ENCODE measurements around the gene AP1B1.
"Not testable (repeated sequence)": the region's sequence is repeated elsewhere in the genome, so short reads cannot be mapped to it uniquely, and the experiment has no call there.

The AP1B1 gene

DNA sequence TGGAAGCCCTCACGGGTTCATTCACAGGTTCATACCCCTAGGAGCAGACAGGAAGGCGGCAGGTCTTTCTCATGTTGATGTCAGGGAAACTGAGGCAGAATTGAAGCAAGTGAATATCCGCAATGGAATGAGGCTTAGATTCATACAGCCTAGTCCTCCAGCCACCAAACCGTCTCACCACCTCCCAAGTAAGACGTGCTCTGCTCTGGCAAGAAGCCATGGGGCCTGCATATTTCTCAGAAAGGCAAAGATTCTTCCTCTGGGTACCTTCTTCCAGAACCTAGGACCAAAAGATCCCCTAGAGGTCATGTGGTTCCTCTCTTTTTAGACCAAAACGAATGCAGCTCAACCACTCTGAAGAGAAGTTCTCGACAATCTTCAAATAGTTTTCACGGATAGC, 1.7 kb downstream of the AP1B1 start:
- Histone ChIP-seq H3K4me3 (ENCODE audit: low read length) (no peak overlapping the region), H3K4me1 (ENCODE audit: control insufficient read depth, insufficient read depth, low read length) (peaks cover 1% of the 10 kb centered on the region; the same call in 1 of the 2 replicates), H3K27me3 (ENCODE audit: control insufficient read depth, insufficient read depth, low read length) (no peaks in the 10 kb centered on the region), H3K36me3 (ENCODE audit: control insufficient read depth, insufficient read depth, low read length) (no peaks in the 10 kb centered on the region), H3K27ac (ENCODE audit: low read length) (no peak overlapping the region), H3K9me3 (ENCODE audit: control insufficient read depth, insufficient read depth, low read length) (no peaks in the 10 kb centered on the region)
- no peak for DNase-seq (ENCODE audit: low read depth, low spot score)
- no CpG with 5 or more reads among the region's 8 CpGs for WGBS (ENCODE audit: insufficient coverage, insufficient read length)

DNA sequence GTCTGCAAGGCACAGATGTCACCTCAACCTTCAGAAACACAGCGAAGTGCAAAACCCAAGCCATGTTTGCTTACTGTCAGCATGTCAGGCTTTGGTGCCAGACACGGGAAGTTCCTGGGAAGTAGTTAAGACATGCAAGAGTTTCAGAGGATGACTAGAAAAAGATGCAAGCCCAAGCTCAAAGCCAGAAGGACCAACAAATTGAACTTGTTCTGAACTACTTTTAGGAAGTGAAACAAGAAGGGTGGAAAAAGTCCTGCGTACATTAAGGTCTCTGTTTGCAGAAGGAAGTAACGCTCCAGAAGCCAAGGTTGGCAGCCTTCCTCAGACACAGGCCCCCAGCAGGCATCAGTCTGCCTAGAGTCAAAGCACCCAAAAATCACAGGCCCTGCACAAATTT, 2.6 kb downstream of the AP1B1 start:
- DNase-seq (ENCODE audit: low read depth, low spot score) = no peak
- Histone ChIP-seq H3K4me3 (ENCODE audit: low read length) (no peak overlapping the region), H3K4me1 (ENCODE audit: control insufficient read depth, insufficient read depth, low read length) (peaks cover 1% of the 10 kb centered on the region; the same call in 1 of the 2 replicates), H3K27me3 (ENCODE audit: control insufficient read depth, insufficient read depth, low read length) (no peaks in the 10 kb centered on the region), H3K27ac (ENCODE audit: low read length) (no peak overlapping the region), H3K36me3 (ENCODE audit: control insufficient read depth, insufficient read depth, low read length) (no peaks in the 10 kb centered on the region), H3K9me3 (ENCODE audit: control insufficient read depth, insufficient read depth, low read length) (no peaks in the 10 kb centered on the region)
- WGBS (ENCODE audit: insufficient coverage, insufficient read length) = no CpG with 5 or more reads among the region's 4 CpGs

DNA sequence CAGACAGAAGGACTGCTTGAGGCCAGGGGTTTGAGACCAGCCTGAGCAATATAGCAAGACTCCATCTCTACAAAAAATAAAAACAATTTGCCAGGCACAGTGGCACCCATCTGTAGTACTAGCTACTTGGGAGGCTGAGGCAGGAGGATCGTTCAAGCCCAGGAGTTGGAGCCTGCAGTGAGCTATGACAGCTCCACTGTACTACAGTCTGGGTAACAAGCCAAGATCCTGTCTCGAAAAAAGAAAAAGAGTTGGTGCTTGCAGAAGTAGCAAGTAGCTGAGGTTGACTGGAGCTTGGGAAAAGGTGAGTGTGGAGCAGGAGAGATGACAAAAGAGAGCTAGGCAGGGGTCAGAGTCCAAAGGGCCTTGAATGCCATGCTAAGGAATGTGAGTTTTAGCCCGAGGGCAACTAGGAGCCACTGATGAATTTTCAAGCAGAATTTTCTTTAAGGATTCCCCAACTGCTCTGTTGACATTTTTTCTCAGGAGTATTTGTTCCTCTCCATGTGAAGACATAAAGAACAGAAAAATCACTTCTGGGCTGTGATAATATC, 3.1 kb downstream of the AP1B1 start:
- no peaks in the 10 kb centered on the region for H3K36me3 ChIP-seq (ENCODE audit: control insufficient read depth, insufficient read depth, low read length)
- H3K4me3 ChIP-seq (ENCODE audit: low read length) = no peak overlapping the region
- H3K27me3 ChIP-seq (ENCODE audit: control insufficient read depth, insufficient read depth, low read length) = no peaks in the 10 kb centered on the region
- no peaks in the 10 kb centered on the region for H3K9me3 ChIP-seq (ENCODE audit: control insufficient read depth, insufficient read depth, low read length)
- WGBS (ENCODE audit: insufficient coverage, insufficient read length) = no CpG with 5 or more reads among the region's 3 CpGs
- H3K4me1 ChIP-seq (ENCODE audit: control insufficient read depth, insufficient read depth, low read length) = peaks cover 1% of the 10 kb centered on the region; the same call in 1 of the 2 replicates
- no peak overlapping the region for H3K27ac ChIP-seq (ENCODE audit: low read length)
- no peak for DNase-seq (ENCODE audit: low read depth, low spot score)

DNA sequence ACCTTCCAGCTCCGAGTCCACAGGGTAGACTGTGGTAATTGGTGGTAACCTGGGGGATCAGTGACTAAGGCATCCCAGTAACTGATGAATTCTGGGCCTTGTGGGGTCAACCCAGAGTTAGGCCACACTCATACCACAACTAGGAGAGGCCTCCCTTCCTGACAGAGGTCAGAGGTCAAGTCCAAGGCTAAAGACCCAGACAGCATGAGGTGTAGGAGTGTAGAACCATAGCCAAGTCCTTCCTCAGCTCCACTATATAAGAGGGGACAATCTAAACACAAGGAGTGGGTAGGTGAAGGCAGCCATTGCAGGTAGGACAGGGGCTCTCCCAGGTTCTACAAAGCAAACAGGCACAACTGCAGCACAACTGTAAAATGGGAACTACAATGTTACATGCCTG, 4.6 kb downstream of the AP1B1 start:
- no peaks in the 10 kb centered on the region for H3K27me3 ChIP-seq (ENCODE audit: control insufficient read depth, insufficient read depth, low read length)
- no peaks in the 10 kb centered on the region for H3K36me3 ChIP-seq (ENCODE audit: control insufficient read depth, insufficient read depth, low read length)
- peaks cover 1% of the 10 kb centered on the region; the same call in 1 of the 2 replicates for H3K4me1 ChIP-seq (ENCODE audit: control insufficient read depth, insufficient read depth, low read length)
- no peak overlapping the region for H3K4me3 ChIP-seq (ENCODE audit: low read length)
- H3K27ac ChIP-seq (ENCODE audit: low read length) = no peak overlapping the region
- no CpG with 5 or more reads among the region's 1 CpG for WGBS (ENCODE audit: insufficient coverage, insufficient read length)
- DNase-seq (ENCODE audit: low read depth, low spot score) = no peak
- H3K9me3 ChIP-seq (ENCODE audit: control insufficient read depth, insufficient read depth, low read length) = no peaks in the 10 kb centered on the region

DNA sequence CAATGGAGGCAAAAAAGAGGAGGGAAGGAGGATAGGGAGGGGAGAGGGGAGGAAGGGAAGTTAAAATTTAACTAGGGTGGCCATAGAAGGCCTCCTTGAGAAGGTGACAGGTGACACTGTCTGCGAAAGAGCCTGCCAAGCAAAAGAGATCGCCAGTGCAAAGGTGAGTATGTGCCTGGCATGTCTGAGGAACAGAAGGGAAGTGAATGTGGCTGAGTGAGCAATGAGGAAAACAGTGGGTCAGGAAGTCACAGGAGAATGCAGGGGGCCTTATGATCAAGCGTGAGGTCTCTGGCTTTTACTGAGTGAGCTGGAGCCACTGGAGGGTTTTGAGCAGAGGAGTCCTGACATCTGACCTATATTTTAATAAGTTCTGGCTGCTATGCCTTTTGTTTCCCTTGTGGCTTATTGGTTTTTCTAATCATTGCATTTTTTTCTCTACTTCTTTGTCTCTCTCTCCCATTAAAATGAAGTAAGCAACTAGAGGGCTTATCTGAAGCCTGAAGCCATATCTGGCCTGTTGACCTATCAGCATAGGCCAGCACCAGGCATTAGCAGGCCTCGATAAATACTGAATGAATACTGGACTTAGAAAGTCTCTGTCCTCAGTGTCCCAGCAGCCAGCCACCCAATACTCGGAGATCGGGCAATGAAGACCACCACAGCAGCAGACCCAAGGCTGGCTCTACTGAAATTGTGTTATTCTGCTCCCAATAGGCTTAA, 5.6 kb downstream of the AP1B1 start:
- no peaks in the 10 kb centered on the region for H3K36me3 ChIP-seq (ENCODE audit: control insufficient read depth, insufficient read depth, low read length)
- WGBS (ENCODE audit: insufficient coverage, insufficient read length) = no CpG with 5 or more reads among the region's 6 CpGs
- H3K4me1 ChIP-seq (ENCODE audit: control insufficient read depth, insufficient read depth, low read length) = 0 out of 2 replicates have a peak, but pooled peaks cover 1% of the 10 kb centered on the region
- H3K27me3 ChIP-seq (ENCODE audit: control insufficient read depth, insufficient read depth, low read length) = no peaks in the 10 kb centered on the region
- no peak for DNase-seq (ENCODE audit: low read depth, low spot score)
- no peak overlapping the region for H3K4me3 ChIP-seq (ENCODE audit: low read length)
- no peak overlapping the region for H3K27ac ChIP-seq (ENCODE audit: low read length)
- no peaks in the 10 kb centered on the region for H3K9me3 ChIP-seq (ENCODE audit: control insufficient read depth, insufficient read depth, low read length)

DNA sequence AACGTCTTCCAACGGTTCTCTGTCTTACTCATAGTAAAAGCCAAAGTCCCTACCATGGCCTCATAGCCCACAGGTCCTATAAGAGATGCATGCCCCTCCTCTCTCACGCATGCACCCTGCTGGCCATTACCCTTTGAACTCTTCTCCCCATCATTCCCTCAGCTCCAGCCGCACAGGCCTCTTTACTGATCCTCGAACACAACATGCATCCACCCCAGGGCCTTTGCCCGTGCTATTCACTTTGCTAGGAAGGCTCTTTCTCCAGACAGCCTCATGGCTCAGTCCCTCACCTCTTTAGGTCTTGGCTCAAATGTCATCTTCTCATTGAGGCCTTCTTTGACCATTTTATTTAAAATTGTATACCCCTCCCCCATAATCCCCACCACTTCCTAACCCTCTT, 7.5 kb downstream of the AP1B1 start:
- Histone ChIP-seq H3K4me3 (ENCODE audit: low read length) (no peak overlapping the region), H3K27ac (ENCODE audit: low read length) (no peak overlapping the region), H3K4me1 (ENCODE audit: control insufficient read depth, insufficient read depth, low read length) (0 out of 2 replicates have a peak, but pooled peaks cover 1% of the 10 kb centered on the region), H3K36me3 (ENCODE audit: control insufficient read depth, insufficient read depth, low read length) (no peaks in the 10 kb centered on the region), H3K27me3 (ENCODE audit: control insufficient read depth, insufficient read depth, low read length) (no peaks in the 10 kb centered on the region), H3K9me3 (ENCODE audit: control insufficient read depth, insufficient read depth, low read length) (no peaks in the 10 kb centered on the region)
- no peak for DNase-seq (ENCODE audit: low read depth, low spot score)
- no CpG with 5 or more reads among the region's 6 CpGs for WGBS (ENCODE audit: insufficient coverage, insufficient read length)

DNA sequence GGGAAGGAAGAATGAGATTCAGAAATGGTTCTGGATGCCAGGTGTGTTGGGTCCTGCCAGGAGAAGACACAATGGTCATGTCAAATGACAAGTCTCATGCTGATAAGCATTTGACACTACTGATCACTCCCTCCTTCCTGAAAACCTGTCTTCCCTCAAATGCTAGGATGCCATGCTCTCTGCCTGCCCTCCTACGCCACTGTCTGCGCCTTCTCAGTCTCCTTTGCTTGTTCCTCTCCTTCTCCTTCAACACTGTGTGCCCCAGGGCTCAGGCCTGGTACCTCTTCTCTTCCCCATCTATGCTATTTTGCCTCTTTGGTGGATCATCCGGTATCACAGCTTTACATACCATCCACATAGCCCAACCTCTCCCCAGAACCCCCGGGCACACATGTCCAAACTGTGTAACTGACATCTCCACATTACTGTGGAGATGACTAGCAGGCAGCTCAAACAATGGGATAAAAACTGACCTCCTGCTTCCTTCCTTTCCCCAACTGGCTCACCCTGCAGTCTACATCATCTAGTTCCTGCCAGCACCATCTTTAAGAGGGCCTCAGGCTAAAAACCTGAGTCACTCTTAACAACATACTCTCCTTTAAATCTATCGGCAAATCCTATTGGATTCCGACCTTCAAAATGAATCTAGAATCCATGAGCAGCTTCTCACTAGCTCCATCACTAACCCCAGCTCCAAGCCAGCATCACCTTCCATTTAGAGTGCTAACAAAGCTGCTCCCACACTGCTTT, 8.2 kb downstream of the AP1B1 start:
- Histone ChIP-seq H3K27ac (ENCODE audit: low read length) (no peak overlapping the region), H3K4me3 (ENCODE audit: low read length) (no peak overlapping the region), H3K27me3 (ENCODE audit: control insufficient read depth, insufficient read depth, low read length) (no peaks in the 10 kb centered on the region), H3K9me3 (ENCODE audit: control insufficient read depth, insufficient read depth, low read length) (no peaks in the 10 kb centered on the region), H3K4me1 (ENCODE audit: control insufficient read depth, insufficient read depth, low read length) (0 out of 2 replicates have a peak, but pooled peaks cover 1% of the 10 kb centered on the region), H3K36me3 (ENCODE audit: control insufficient read depth, insufficient read depth, low read length) (no peaks in the 10 kb centered on the region)
- no peak for DNase-seq (ENCODE audit: low read depth, low spot score)
- WGBS (ENCODE audit: insufficient coverage, insufficient read length) = no CpG with 5 or more reads among the region's 6 CpGs

DNA sequence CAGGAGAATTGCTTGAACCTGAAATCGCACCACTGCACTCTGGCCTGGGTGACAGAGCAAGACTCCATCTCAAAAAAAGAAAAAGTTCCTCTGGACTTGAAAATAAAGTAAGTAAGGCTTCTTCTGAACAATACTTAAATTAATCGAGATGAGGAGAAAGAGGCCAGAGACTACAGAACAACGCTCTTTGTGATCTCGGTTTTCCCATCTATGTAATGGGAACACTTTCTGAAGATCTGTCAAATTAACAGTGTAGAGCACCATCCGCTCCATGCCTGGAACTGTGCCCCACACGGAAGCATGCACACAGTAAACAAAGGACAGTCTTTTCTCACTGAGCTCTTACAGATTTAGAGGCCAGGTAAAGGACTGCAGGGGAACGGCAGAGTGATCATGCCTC, 9.1 kb downstream of the AP1B1 start:
- no peaks in the 10 kb centered on the region for H3K36me3 ChIP-seq (ENCODE audit: control insufficient read depth, insufficient read depth, low read length)
- no peak overlapping the region for H3K27ac ChIP-seq (ENCODE audit: low read length)
- H3K4me1 ChIP-seq (ENCODE audit: control insufficient read depth, insufficient read depth, low read length) = 0 out of 2 replicates have a peak, but pooled peaks cover 1% of the 10 kb centered on the region
- no CpG with 5 or more reads among the region's 7 CpGs for WGBS (ENCODE audit: insufficient coverage, insufficient read length)
- H3K27me3 ChIP-seq (ENCODE audit: control insufficient read depth, insufficient read depth, low read length) = no peaks in the 10 kb centered on the region
- H3K9me3 ChIP-seq (ENCODE audit: control insufficient read depth, insufficient read depth, low read length) = no peaks in the 10 kb centered on the region
- H3K4me3 ChIP-seq (ENCODE audit: low read length) = no peak overlapping the region
- DNase-seq (ENCODE audit: low read depth, low spot score) = no peak

DNA sequence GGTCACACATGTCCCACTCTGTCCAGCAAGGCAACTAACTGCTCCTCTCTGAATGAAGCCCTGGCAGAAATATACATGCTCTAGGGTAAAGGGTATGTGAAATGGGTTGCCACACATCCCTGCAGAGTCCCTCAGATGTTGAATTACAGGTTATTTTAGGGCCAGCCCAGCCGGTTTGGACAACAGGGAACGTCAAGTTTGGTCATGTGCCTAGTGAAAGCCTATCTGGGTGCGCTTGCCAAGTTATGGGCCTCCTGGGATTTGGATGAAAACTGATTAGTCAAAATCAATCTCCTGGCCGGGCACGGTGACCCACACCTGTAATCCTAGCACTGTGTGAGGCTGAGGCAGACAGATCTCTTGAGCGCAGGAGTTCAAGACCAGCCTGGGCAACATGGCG, 10.4 kb downstream of the AP1B1 start:
- no peak overlapping the region for H3K4me3 ChIP-seq (ENCODE audit: low read length)
- no peaks in the 10 kb centered on the region for H3K36me3 ChIP-seq (ENCODE audit: control insufficient read depth, insufficient read depth, low read length)
- no peaks in the 10 kb centered on the region for H3K9me3 ChIP-seq (ENCODE audit: control insufficient read depth, insufficient read depth, low read length)
- H3K4me1 ChIP-seq (ENCODE audit: control insufficient read depth, insufficient read depth, low read length) = no peaks in the 10 kb centered on the region
- H3K27me3 ChIP-seq (ENCODE audit: control insufficient read depth, insufficient read depth, low read length) = no peaks in the 10 kb centered on the region
- H3K27ac ChIP-seq (ENCODE audit: low read length) = no peak overlapping the region
- WGBS (ENCODE audit: insufficient coverage, insufficient read length) = no CpG with 5 or more reads among the region's 7 CpGs
- DNase-seq (ENCODE audit: low read depth, low spot score) = no peak

DNA sequence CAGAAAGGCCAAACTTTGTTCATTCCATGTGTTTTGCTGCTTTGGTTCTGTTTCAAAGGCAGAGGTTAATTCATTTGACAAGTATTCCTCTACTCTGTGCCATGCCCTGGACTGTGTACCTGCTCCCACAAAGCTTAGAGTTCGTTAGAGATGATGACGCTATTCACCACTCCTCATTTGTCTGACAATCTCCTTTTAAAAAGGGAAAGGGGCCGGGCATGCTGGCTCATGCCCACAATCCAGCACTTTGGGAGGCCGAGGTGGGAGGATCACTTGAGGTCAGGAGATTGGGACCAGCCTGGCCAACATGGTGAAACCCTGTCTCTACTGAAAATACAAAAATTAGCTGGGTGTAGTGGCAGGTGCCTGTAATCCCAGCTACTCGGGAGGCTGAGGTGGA, 11.7 kb downstream of the AP1B1 start:
- no CpG with 5 or more reads among the region's 5 CpGs for WGBS (ENCODE audit: insufficient coverage, insufficient read length)
- not testable (repeated sequence) for H3K27ac ChIP-seq (ENCODE audit: low read length); H3K4me3 ChIP-seq (ENCODE audit: low read length); H3K27me3 ChIP-seq (ENCODE audit: control insufficient read depth, insufficient read depth, low read length); H3K9me3 ChIP-seq (ENCODE audit: control insufficient read depth, insufficient read depth, low read length); H3K4me1 ChIP-seq (ENCODE audit: control insufficient read depth, insufficient read depth, low read length); H3K36me3 ChIP-seq (ENCODE audit: control insufficient read depth, insufficient read depth, low read length); DNase-seq (ENCODE audit: low read depth, low spot score)
